Measurements from ENCODE around the gene SPAG6.
"Not testable (repeated sequence)": the region's sequence is repeated elsewhere in the genome, so short reads cannot be mapped to it uniquely, and the experiment has no call there.

The SPAG6 gene

GRCh38 chr10:22341190-22341925 lies 3.9 kb upstream of the SPAG6 start:
- peak; percentile 45 for DNase-seq (ENCODE audit: low spot score)

DNA sequence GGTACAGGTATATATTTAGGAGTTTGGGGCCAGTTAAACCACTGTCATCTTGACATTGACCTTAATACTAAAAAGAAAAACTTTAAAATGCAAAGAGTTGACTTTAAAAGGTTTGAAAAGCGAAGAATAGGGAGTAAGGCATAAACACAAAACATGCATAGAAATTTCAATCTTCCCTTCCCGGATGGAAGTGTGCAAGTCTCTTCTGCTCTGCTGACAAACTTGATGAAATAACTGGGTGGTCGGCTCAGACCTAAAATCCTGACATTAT lies 3.4 kb upstream of the SPAG6 start:
- no peak for DNase-seq (ENCODE audit: low spot score)

DNA sequence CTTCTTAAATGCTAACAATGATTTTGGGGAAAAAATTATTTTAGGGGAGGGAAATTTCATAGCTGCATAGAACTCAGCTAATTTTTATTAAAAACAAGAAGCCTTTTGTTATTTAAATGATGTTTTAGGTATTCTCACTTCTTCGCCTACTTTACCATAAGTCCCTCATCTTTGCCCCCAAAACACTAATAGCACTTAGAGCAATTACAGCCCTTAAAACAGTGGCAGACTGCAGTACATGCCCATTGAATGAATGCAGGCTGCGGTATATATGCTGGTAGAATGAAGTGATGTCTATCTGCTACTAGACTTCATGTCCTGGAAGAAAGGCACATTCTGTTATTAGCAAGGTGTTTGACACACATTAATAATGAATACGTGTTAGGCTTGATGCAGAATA lies 2.9 kb upstream of the SPAG6 start:
- DNase-seq (ENCODE audit: low spot score), result no peak

DNA sequence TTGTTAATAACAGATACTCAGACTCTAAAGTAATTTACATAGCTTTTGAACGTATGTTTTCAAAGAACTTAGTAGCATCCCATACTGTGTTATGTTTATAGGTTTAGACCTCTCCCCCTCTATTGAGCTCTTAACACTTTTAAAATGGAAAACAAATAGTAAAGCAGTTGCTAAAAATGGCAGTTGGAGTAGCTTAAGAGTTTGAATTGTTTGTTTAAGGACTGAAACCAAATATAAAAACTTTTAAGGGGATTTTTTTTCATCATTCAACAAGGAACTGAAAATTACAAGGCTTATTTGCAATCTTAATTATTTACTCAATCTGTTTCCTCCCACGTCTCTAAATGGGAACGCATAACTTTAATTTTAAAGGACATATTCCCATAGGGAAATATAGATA lies 1.6 kb upstream of the SPAG6 start:
- DNase-seq (ENCODE audit: low spot score), result no peak

DNA sequence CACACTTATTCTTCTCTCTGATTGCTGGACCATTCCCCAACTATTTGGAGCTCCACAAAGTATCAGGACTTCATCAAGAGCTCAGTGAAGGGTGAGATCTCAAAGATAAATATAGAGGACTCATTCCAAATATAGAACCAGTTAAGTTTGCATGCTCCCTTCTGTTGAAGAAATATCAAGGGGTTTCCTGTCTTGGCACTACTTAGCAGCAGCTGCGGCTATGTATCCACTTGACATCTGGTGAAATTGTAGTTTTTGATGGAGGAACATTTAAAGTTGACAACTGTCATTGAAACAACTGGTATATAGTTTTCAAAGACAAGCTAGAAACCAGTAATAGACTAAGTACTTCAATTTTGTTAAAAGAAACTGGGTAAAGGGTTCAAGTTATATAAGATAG lies 1.0 kb upstream of the SPAG6 start:
- no peak for DNase-seq (ENCODE audit: low spot score)

DNA sequence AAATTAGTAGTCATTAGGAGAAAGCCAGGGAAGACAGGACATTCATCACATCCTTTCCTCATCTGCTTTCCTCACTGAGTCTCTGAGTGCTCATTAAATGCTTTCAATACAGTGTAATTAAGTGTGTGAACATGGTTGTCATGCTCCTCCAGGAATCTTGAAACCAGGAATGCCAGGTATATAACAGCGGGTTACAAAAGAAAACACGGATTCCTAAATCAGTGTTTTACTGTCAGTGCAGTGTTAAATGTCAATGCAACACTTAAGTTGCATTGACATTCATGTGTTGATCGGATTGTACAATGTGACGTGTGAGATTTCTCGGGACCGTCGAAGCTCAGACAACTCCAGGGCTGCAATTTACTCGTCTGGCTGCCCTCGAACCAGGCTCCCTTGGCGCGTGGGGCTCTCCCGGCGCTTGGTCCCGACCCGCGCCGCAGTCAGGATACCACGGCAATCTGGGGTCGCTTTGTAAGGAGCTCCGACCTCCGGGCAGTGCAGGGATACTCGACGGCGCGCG lies 455 bp upstream of the SPAG6 start:
- DNase-seq (ENCODE audit: low spot score), result no peak

DNA sequence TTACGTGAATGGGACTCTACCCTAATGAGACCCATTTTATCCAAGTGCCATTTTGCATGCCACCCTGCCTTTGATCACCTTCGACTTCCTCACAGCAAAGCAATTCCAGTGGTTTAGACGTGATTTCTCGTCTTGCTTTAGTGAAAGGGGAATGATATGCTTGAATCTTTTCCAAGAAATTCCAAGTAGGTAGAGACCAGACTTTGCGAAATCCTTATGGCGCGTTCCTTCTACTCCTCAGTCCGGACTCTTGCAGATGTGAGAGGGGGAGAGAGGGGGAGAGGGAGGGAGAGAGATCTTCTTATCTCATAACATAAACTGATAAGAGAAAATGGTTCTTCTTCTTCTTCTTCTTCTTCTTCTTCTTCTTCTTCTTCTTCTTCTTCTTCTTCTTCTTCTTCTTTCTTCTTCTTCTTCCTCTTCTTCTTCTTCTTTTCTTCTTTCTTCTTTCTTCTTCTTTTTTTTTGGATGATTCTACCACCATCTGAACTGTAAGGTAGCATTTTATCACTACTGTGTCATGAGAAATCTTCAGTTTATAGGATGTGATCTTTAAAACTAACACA lies 883 bp downstream of the SPAG6 start:
- DNase-seq (ENCODE audit: low spot score), result no peak

DNA sequence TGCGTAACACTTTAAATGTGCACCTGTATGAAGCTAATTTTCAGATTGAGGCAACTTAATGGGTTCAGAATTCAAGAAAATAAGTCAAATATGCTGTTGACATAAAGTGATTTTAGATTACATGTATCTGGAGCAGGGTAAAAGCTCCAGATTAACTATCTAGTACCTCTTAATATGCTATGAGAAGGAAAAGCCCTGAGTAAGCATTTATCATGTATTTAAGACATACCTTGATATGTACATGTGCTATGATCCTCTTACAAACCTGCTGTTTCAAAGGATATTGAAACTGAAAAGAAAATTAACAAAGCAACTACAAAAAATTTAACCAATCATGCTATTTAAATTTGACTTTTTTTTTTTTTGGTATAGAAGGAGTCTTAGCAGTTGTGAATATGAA lies 4.5 kb downstream of the SPAG6 start:
- no peak for DNase-seq (ENCODE audit: low spot score)

- no peak for DNase-seq (ENCODE audit: low spot score)
Observed at GRCh38 chr10:22351131-22351703, 5.9 kb downstream of the SPAG6 start.

GRCh38 chr10:22356324-22356873 lies 11.1 kb downstream of the SPAG6 start:
- DNase-seq (ENCODE audit: low spot score), result no peak

DNA sequence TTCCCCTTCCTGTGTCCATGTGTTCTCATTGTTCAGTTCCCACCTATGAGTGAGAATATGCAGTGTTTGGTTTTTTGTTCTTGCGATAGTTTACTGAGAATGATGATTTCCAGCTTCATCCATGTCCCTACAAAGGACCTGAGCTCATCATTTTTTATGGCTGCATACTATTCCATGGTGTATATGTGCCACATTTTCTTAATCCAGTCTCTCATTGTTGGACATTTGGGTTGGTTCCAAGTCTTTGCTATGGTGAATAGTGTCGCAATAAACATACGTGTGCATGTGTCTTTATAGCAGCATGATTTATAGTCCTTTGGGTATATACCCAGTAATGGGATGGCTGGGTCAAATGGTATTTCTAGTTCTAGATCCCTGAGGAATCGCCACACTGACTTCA lies 12.5 kb downstream of the SPAG6 start:
- not testable (repeated sequence) for DNase-seq (ENCODE audit: low spot score)

GRCh38 chr10:22363305-22363704 lies 18.0 kb downstream of the SPAG6 start:
- no peak for DNase-seq (ENCODE audit: low spot score)

GRCh38 chr10:22364407-22365140 lies 19.3 kb downstream of the SPAG6 start:
- DNase-seq (ENCODE audit: low spot score), result no peak

GRCh38 chr10:22365233-22365632 lies 19.9 kb downstream of the SPAG6 start:
- DNase-seq (ENCODE audit: low spot score), result no peak

GRCh38 chr10:22365644-22366434 lies 20.5 kb downstream of the SPAG6 start:
- no peak for DNase-seq (ENCODE audit: low spot score)

GRCh38 chr10:22366435-22366703 lies 21.1 kb downstream of the SPAG6 start:
- no peak for DNase-seq (ENCODE audit: low spot score)

DNA sequence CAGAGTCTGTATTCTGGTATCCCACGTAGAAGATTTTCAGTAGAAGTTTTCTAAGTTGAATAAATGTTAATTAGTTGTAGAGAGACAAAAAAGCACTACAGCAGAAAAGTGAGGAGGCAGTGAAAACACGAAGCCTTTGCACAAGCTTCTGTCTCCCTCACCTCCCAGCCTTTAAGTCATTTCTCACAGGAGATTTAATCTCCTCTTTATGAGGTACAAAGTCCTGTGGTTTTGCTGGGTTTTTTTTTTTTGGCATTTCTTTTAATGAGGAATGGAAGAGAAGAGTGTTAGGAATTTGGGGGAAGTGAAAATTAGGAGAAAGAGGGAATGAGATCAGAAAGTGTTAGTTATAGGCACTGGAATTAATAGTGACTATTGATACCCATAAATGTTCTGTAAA lies 21.5 kb downstream of the SPAG6 start:
- no peak for DNase-seq (ENCODE audit: low spot score)

GRCh38 chr10:22367471-22367870 lies 22.2 kb downstream of the SPAG6 start:
- DNase-seq (ENCODE audit: low spot score), result no peak

DNA sequence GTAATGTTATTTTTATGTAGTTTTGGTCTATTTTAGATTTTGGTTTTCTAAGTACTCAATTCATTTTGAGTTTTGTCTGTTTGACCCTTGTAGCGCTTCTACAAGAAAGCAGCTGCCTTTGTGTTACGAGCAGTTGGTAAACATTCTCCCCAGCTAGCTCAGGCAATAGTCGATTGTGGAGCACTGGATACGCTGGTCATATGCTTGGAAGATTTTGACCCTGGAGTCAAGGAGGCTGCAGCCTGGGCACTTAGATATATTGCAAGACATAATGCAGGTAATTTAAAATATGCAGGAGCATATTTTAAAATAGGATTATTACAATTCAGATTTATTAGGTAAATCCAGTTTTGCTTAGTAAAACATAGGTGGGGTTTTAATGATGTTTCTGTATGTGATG lies 23.1 kb downstream of the SPAG6 start:
- DNase-seq (ENCODE audit: low spot score), result no peak

GRCh38 chr10:22368981-22369380 lies 23.7 kb downstream of the SPAG6 start:
- no peak for DNase-seq (ENCODE audit: low spot score)

GRCh38 chr10:22369434-22370072 lies 24.3 kb downstream of the SPAG6 start:
- no peak for DNase-seq (ENCODE audit: low spot score)
